H1 (cell line): ENCODE data around the gene PTEN. TPM values are rescaled to one million over a fixed set of nuclear protein-coding genes. Genes with fewer than 3 reads are reported as not detected.

Experiments used
- CTCF ChIA-PET: fragments of 300-600 bp; sonication (Branson Sonifier 250); formaldehyde crosslinking; loops from one replicate; lab custom pipeline; 2021; ENCODE audit not compliant: partially characterized antibody; lab: Charles Lee
- POLR2A ChIA-PET: fragments of 300-600 bp; sonication (Branson Sonifier 250); formaldehyde crosslinking; loops from one replicate; lab custom pipeline; 2021; ENCODE audit warnings: inconsistent platforms; ENCODE audit not compliant: partially characterized antibody; lab: Charles Lee
- DNase-seq, 2 experiments: peaks; one replicate each; pipeline versions ENCODE4 v3.0.0 to v3.0.0-alpha.2; 2010 to 2022; ENCODE audit warnings: low spot score in 2 of 2, low read depth in 1 of 2, mixed read lengths in 1 of 2
- FAIRE-seq: peaks from 2 replicates; lab custom pipeline; 2011; peaks lifted over from hg19 to GRCh38; lab: Jason Lieb, UNC
- H2AFZ ChIP-seq: 2 replicates; pipeline ENCODE4 v1.8.1; 2012; ENCODE audit warnings: low read length, inconsistent platforms
- H2AK5ac ChIP-seq: 2 replicates; pipeline ENCODE4 v1.6.1; 2013; ENCODE audit warnings: low read depth, low read length
- H2BK120ac ChIP-seq: replicated peaks from 2 replicates; pipeline ENCODE3; 2013; ENCODE audit warnings: low read depth, low read length, inconsistent platforms
- H2BK12ac ChIP-seq: 2 replicates; pipeline ENCODE4 v1.6.1; 2013; ENCODE audit warnings: low read depth, low read length
- H2BK15ac ChIP-seq: 2 replicates; pipeline ENCODE4 v1.6.1; 2013; ENCODE audit warnings: low read length
- H2BK20ac ChIP-seq: 2 replicates; pipeline ENCODE4 v1.6.1; 2013; ENCODE audit warnings: low read length
- H2BK5ac ChIP-seq: 2 replicates; pipeline ENCODE4 v1.6.1; 2013; ENCODE audit warnings: low read depth, low read length
- H3K14ac ChIP-seq: 2 replicates; pipeline ENCODE4 v1.6.1; 2013; ENCODE audit warnings: inconsistent platforms; ENCODE audit not compliant: insufficient read length
- H3K18ac ChIP-seq: 2 replicates; pipeline ENCODE4 v1.6.1; 2013; ENCODE audit warnings: low read length; ENCODE audit errors: extremely low read depth
- H3K23ac ChIP-seq: 2 replicates; pipeline ENCODE4 v1.6.1; 2013; ENCODE audit warnings: inconsistent platforms; ENCODE audit not compliant: insufficient read length
- H3K23me2 ChIP-seq: 2 replicates; pipeline ENCODE4 v1.6.1; 2013; ENCODE audit warnings: low read depth, low read length
- H3K27ac ChIP-seq: 2 replicates; pipeline ENCODE4 v1.6.1; 2011; ENCODE audit warnings: low read depth, low read length, inconsistent platforms
- H3K27me3 ChIP-seq, 4 experiments: replicated peaks in 1 of 4; 1 replicate in 1 of 4; 2 replicates in 3 of 4; pipeline versions ENCODE4 v1.6.1 to v1.8.1; 2011 to 2013; ENCODE audit warnings: low read length in 3 of 4, mild to moderate bottlenecking in 3 of 4, inconsistent platforms in 2 of 4, mixed read lengths in 2 of 4, moderate library complexity in 1 of 4; ENCODE audit not compliant: control insufficient read depth in 3 of 4, insufficient read depth in 3 of 4; ENCODE audit errors: extremely low read depth in 1 of 4
- H3K36me3 ChIP-seq, 4 experiments: 2 replicates each; pipeline versions ENCODE4 v1.6.1 to v1.8.1; 2011 to 2013; ENCODE audit warnings: mild to moderate bottlenecking in 4 of 4, low read length in 3 of 4, moderate library complexity in 2 of 4, control low read depth in 1 of 4, inconsistent platforms in 1 of 4; ENCODE audit not compliant: insufficient read depth in 4 of 4, control insufficient read depth in 2 of 4
- H3K4ac ChIP-seq: replicated peaks from 2 replicates; pipeline ENCODE3; 2013; ENCODE audit warnings: low read length, low read depth, mixed read lengths, inconsistent platforms; ENCODE audit not compliant: insufficient read length
- H3K4me1 ChIP-seq, 4 experiments: replicated peaks in 1 of 4; 1 replicate in 1 of 4; 2 replicates in 3 of 4; pipeline versions ENCODE4 v1.6.1 to v1.8.1; 2011 to 2013; ENCODE audit warnings: low read length in 3 of 4, inconsistent platforms in 2 of 4, mixed read lengths in 1 of 4; ENCODE audit not compliant: insufficient read depth in 4 of 4, control insufficient read depth in 3 of 4
- H3K4me2 ChIP-seq, 2 experiments: 2 replicates each; pipeline versions ENCODE4 v1.6.1 to v1.8.1; 2011 to 2013; ENCODE audit warnings: low read depth in 2 of 2, low read length in 2 of 2, control low read depth in 1 of 2, inconsistent platforms in 1 of 2, mild to moderate bottlenecking in 1 of 2; ENCODE audit not compliant: insufficient read depth in 1 of 2
- H3K4me3 ChIP-seq, 4 experiments: fragments of 200-600, 300-600 bp in 1 of 4; sonication (generic), shearing (Covaris generic), sonication (Bioruptor Twin) in 1 of 4; 2 replicates each; pipeline versions ENCODE4 v1.5.1 to v1.8.1; 2011 to 2016; ENCODE audit warnings: low read length in 4 of 4, low read depth in 3 of 4, control low read depth in 2 of 4, inconsistent platforms in 2 of 4, mild to moderate bottlenecking in 2 of 4, mixed read lengths in 1 of 4, moderate library complexity in 1 of 4; ENCODE audit not compliant: insufficient read depth in 2 of 4; ENCODE audit errors: extremely low read depth in 1 of 4
- H3K56ac ChIP-seq: replicated peaks from 2 replicates; pipeline ENCODE3; 2013; ENCODE audit warnings: low read depth, mild to moderate bottlenecking, mixed read lengths, low read length, inconsistent platforms; ENCODE audit not compliant: insufficient read length
- H3K79me1 ChIP-seq: 2 replicates; pipeline ENCODE4 v1.6.1; 2013; ENCODE audit warnings: low read depth, low read length, control low read depth
- H3K79me2 ChIP-seq, 2 experiments: 2 replicates each; pipeline versions ENCODE4 v1.6.1 to v1.8.1; 2012 to 2013; ENCODE audit warnings: low read length in 2 of 2, mild to moderate bottlenecking in 2 of 2, inconsistent platforms in 1 of 2; ENCODE audit not compliant: insufficient read depth in 2 of 2, control insufficient read depth in 1 of 2
- H3K9ac ChIP-seq, 4 experiments: replicated peaks in 1 of 4; 1 replicate in 1 of 4; 2 replicates in 3 of 4; pipeline versions ENCODE4 v1.6.1 to v1.8.1; 2011 to 2013; ENCODE audit warnings: low read depth in 3 of 4, low read length in 3 of 4, control low read depth in 2 of 4, mild to moderate bottlenecking in 2 of 4, moderate library complexity in 2 of 4, inconsistent platforms in 1 of 4; ENCODE audit errors: extremely low read depth in 1 of 4
- H3K9me3 ChIP-seq, 2 experiments: 2 replicates each; pipeline versions ENCODE4 v1.6.1 to v1.8.1; 2012 to 2013; ENCODE audit warnings: mild to moderate bottlenecking in 2 of 2, moderate library complexity in 2 of 2, control low read depth in 1 of 2, inconsistent platforms in 1 of 2, low read depth in 1 of 2, low read length in 1 of 2, mixed read lengths in 1 of 2; ENCODE audit not compliant: insufficient read depth in 2 of 2
- H4K20me1 ChIP-seq, 2 experiments: replicated peaks in 1 of 2; 2 replicates each; pipeline versions ENCODE3 to v1.8.1; 2011 to 2013; ENCODE audit warnings: inconsistent platforms in 2 of 2, low read length in 2 of 2, mild to moderate bottlenecking in 1 of 2; ENCODE audit not compliant: insufficient read depth in 2 of 2, control insufficient read depth in 1 of 2
- H4K5ac ChIP-seq: 2 replicates; pipeline ENCODE4 v1.6.1; 2013; ENCODE audit warnings: low read length, low read depth, mixed read lengths, inconsistent platforms; ENCODE audit not compliant: insufficient read length
- H4K8ac ChIP-seq: 2 replicates; pipeline ENCODE4 v1.8.0; 2013; ENCODE audit warnings: mild to moderate bottlenecking, moderate library complexity, low read length, inconsistent platforms; ENCODE audit not compliant: insufficient read depth; ENCODE audit errors: extremely low read depth
- H4K91ac ChIP-seq: replicated peaks from 2 replicates; pipeline ENCODE3; 2013; ENCODE audit warnings: low read length, mixed read lengths, inconsistent platforms; ENCODE audit not compliant: insufficient read length
- POLR2A ChIP-seq, 2 experiments: IDR thresholded peaks; 1 replicate in 1 of 2; 2 replicates in 1 of 2; pipeline ENCODE4 v1.6.1; 2011; ENCODE audit warnings: low read depth in 2 of 2, low read length in 2 of 2, mild to moderate bottlenecking in 2 of 2; ENCODE audit errors: control extremely low read depth in 1 of 2
- SIN3A ChIP-seq, 2 experiments: IDR thresholded peaks in 1 of 2; conservative IDR thresholded peaks in 1 of 2; 2 replicates each; pipeline ENCODE4 v1.6.1; 2011 to 2012; ENCODE audit warnings: low read length in 2 of 2, improper control_type of control experiment in 1 of 2, low read depth in 1 of 2, mild to moderate bottlenecking in 1 of 2
- SP1 ChIP-seq: IDR thresholded peaks from 2 replicates; pipeline ENCODE4 v1.6.1; 2011; ENCODE audit warnings: low read depth, low read length
- SP2 ChIP-seq: IDR thresholded peaks from 2 replicates; pipeline ENCODE4 v1.6.1; 2012; ENCODE audit warnings: mild to moderate bottlenecking, low read length, inconsistent platforms
- WGBS, 2 experiments: shearing (Covaris generic) in 1 of 2; methylation state at CpG; one replicate each; pipeline versions ENCODE4 v1.1.6 to v1.1.7; 2013 to 2015; ENCODE audit warnings: low lambda C conversion rate in 2 of 2, mixed read lengths in 2 of 2, inconsistent platforms in 1 of 2, low coverage in 1 of 2, missing lambda C conversion rate in 1 of 2; ENCODE audit not compliant: insufficient replicate concordance in 2 of 2, insufficient coverage in 1 of 2, insufficient read length in 1 of 2; ENCODE audit errors: extremely low coverage in 1 of 2, missing lambda C conversion rate in 1 of 2; 5-methylcytosine and 5-hydroxymethylcytosine counted together
- polyA plus RNA-seq, 7 experiments: library from polyadenylated mRNA; depleted of rRNA in 3 of 7; stranded (reverse) in 5 of 7; unstranded in 2 of 7; fragments of >200 nt in 5 of 7; fragments of 200-250 nt in 2 of 7; gene quantifications; 1 replicate in 5 of 7; 2 replicates in 1 of 7; 4 replicates in 1 of 7; pipeline versions ENCODE4 v1.2.1 to v1.2.3, GENCODE V29; 2011 to 2013; ENCODE audit warnings: missing spikeins in 2 of 7, mixed read lengths in 2 of 7
- total RNA-seq: library from RNA; stranded (reverse); fragmentation: NEBNext Ultra II Directional; extraction: Animal tissue kit (Norgen Biotek cat#: 25700); gene quantifications from 2 replicates; pipeline ENCODE4 v1.2.1, GENCODE V29; 2021

The PTEN gene
- total and polyA plus RNA-seq, 2 of the 8 experiments (the other 6 are each of a cell fraction or from before 2014, with no cell fraction given): 6.3 to 48.7 TPM

DNA sequence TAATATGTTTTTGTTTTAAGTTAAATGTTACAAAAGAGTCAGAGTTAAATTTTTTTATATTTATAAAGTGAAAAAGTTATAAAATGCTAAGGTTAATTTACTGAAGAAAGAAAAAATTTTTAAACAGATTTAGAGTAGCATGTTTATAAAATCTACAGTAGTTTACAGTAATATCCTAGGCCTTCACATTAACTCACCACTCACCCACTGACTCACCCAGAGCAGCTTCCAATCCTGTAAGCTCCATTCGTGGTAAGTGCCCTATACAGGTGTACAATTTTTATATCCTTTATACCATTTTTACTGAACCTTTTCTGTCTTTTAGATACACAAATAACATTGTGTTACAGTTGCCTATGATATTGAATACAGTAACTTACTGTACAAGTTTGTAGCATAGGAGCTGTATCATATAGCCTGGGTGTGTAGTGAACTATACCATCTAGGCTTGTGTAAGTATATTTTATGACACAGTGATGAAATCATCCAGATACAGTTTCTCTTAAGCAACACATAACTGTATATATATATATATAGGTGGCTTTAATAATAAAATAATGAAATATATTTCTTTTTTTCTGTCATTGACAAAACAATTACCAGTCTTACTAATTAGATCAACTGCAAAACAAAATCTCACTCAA is 79.6 kb downstream of the PTEN start:
- Histone ChIP-seq H2AK5ac (no peak overlapping the region), H3K4ac (no peak overlapping the region), H3K23ac (no peak overlapping the region), H2BK20ac (no peak overlapping the region), H3K56ac (no peak overlapping the region), H2BK120ac (no peak overlapping the region), H3K9me3 (no peaks in the 10 kb centered on the region), H4K8ac (no peak overlapping the region), H3K14ac (no peak overlapping the region), H3K4me3 (no peak overlapping the region), H4K91ac (no peak overlapping the region), H3K4me2 (no peak overlapping the region), H2BK5ac (no peak overlapping the region), H3K27me3 (no peaks in the 10 kb centered on the region), H4K20me1 (peaks cover 0 to 1% of the 10 kb centered on the region in 2 experiments), H4K5ac (no peak overlapping the region), H3K9ac (no peak overlapping the region), H2BK12ac (no peak overlapping the region), H3K79me1 (no peaks in the 10 kb centered on the region), H3K79me2 (no peaks in the 10 kb centered on the region), H2AFZ (no peak overlapping the region), H3K27ac (no peak overlapping the region), H3K23me2 (no peaks in the 10 kb centered on the region), H3K36me3 (peaks cover 0 to 3% (median 0%) of the 10 kb centered on the region in 4 experiments; a peak in 3 of 8 replicates), H3K4me1 (peaks cover 0 to 4% (median 1%) of the 10 kb centered on the region in 4 experiments; a peak in 1 of 7 replicates), H3K18ac (no peak overlapping the region), H2BK15ac (no peak overlapping the region)
- POLR2A ChIA-PET: no interaction called here
- no peak for FAIRE-seq
- WGBS, 2 experiments: 95% methylated on average over 1 of the region's 1 CpG; no CpG with 5 or more reads in 1 of the 2 experiments
- no peak for DNase-seq
- TF ChIP-seq POLR2A (IDR thresholded peaks at IDR 0.05; ENCODE audit: control extremely low read depth in 1 of 2, low read depth in 2 of 2, low read length in 2 of 2) (no peak), SP1 (no peak), SIN3A (conservative IDR thresholded peaks at IDR 0.05 in 1 of 2, IDR thresholded peaks at IDR 0.05 in 1 of 2; ENCODE audit: low read depth in 1 of 2, low read length in 2 of 2) (no peak), SP2 (no peak)
- CTCF ChIA-PET: no interaction called here
